ENCODE results near the gene TDRD7. TPM values are rescaled to one million over a fixed set of nuclear protein-coding genes. Genes with fewer than 3 reads are reported as not detected.
A peak's percentile ranks its signal among the peaks of the same experiment; 100 is the strongest.

Gene TDRD7
- total RNA-seq, 2 experiments from 2014 or later = 13.8 to 14.5 TPM

DNA sequence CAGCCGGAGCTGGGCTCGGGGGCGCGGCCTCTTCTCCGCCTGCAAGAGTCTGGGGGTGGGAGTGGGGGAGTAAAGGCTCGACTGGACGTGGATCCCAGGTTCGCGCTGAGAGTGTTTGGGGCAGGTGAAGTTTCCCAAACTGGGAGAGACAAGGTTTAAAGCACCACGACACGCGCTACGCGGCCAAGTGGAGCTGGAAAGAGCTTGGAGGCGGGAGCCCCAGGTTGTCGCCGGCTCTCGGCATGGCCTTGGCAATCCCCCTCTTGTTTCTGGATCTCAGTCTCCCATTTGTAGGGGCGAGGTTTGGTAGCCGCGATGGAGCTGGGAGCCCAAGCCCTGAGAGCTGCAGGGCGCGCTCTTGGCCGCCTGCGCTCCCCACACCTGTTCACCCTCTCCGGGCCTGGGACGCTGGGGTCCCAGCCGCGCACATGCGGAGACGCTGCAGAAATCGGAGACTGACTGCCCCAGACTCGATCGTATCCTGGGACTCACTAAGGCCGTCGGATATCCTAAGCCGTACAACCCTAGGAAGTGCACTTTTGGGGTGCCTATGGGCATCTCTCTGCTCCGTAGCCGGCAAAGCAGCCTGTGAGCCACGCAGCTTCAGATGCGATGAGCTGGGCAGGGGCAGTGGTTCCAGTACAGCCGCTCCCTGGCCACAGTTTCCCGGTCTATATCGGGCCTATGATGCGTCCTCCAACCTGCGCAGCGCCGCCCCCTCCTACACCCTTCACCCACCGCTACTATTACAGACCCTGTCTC, 90.5 kb downstream of the TDRD7 start:
- ATAC-seq (ENCODE audit: low read depth) = peak; percentile 15
- Mint-ChIP-seq H3K9me3 (no peaks in the 10 kb centered on the region), H3K27ac (no peak overlapping the region), H3K4me3 (peak overlapping the region; percentile 48), H3K36me3 (no peaks in the 10 kb centered on the region), H3K4me1 (peaks cover 8% of the 10 kb centered on the region), H3K27me3 (peaks cover 54% of the 10 kb centered on the region)
- peak; percentile 43 for DNase-seq
- POLR2A ChIA-PET = interaction anchor here (0.5 kb wide), 1 partner anchor 37 kb away, joined by 3 read pairs; no protein-coding TSS in a partner anchor

DNA sequence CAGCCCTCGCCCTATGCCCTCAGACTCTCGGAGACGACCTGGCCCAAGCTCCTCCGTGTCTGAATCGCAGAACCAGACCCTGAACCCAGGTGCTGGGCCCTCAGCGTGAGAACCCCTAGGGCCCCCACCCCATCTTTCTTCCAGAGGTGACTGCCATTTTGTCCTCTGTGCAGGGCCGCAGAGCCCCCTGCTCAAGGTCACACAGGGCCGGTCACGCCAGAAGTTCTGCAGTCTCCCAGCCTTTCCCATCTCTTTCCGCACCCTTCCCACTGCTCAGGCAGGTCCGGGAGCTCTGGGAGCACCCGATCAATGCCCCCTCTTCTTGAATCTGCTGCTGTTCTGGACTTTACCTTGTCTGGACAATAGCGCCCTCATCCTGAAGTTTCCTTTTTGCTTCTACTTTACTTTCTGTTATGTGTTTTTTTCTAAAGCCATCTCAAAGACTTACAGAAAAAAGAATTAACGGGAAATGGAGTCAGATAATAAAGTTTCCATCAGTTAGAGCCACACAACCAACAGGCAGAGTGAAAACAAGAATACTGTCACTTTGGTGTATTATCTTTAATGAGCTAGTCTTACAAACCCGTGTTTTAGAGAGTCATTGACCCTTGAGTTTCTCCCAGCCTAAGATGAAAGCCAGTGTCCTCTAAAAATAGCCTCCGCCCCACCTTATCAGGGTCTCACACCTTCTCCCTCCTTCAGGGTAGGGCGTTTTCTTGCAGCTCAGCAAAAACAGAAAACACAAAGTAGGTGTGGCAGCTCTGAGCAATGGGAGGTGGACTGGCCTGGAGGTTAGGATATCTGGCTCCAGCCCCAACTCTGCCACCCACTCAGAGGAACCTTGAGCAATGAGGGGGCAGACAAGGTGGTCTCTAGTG, 91.3 kb downstream of the TDRD7 start:
- Mint-ChIP-seq H3K36me3 (no peaks in the 10 kb centered on the region), H3K4me1 (peaks cover 8% of the 10 kb centered on the region), H3K9me3 (no peaks in the 10 kb centered on the region), H3K4me3 (peak overlapping the region; percentile 48), H3K27me3 (peaks cover 56% of the 10 kb centered on the region), H3K27ac (no peak overlapping the region)
- POLR2A ChIA-PET = no interaction called here
- ATAC-seq (ENCODE audit: low read depth) (no peak), DNase-seq (no peak)

DNA sequence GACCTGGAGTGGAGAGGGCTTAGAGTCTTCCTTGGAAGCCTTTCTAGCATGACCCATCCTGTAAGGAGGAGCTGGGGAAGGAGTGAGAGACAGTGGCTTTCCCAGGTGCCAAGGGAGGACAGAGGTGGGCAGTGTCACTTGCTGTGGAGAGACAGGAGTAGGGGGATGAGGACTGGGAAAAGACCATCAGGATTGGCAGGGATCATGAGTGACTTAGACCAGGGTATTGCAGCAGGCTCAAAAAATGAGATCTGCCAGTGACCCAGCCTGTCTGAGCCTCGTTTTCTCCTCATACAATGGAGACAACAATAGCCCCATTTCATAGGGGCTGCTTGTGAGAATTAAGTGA, 91.9 kb downstream of the TDRD7 start:
- H3K4me3 Mint-ChIP-seq = no peak overlapping the region
- POLR2A ChIA-PET = no interaction called here
- H3K27ac Mint-ChIP-seq = no peak overlapping the region
- peaks cover 8% of the 10 kb centered on the region for H3K4me1 Mint-ChIP-seq
- no peaks in the 10 kb centered on the region for H3K9me3 Mint-ChIP-seq
- H3K27me3 Mint-ChIP-seq = peaks cover 56% of the 10 kb centered on the region
- ATAC-seq (ENCODE audit: low read depth) (no peak), DNase-seq (no peak)
- H3K36me3 Mint-ChIP-seq = no peaks in the 10 kb centered on the region

DNA sequence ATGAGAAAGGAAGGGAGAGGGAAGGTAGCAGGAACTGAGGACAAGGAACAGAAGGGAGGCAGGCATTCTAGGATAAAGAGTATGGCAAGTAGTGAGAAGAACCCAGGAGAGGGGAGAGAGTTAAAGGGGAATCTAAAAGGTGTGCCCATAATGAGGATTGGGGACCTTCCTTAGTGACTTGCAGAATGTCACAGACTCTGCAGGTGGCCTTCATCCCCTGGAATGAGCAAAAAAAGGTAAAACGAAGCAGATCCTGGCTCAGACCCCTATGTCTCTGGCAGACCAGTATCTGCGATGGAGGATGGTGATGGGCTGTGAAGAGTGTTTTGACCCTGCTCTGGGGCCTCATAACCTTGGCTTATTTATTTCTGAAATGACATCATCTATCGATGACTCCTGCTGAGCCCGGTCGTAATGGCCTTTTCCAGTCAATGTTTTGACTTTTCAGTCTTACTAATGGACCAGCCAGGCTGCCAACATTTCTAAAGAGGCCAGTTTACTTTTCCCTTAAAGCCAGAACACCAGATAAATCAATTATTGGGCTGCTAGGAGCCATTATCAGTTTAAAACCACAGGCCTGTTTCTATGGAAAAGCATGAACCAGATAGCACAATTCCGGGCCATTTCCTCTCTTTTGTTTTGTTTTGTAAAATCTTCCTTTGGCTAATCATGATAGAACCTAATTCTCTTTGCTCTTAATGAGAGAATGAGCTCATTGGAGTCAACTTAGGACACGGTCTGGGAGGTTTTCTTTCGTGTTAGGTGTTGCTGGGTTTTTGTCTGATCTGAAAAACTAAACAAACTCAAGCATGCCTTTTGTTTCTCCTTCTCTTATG, 92.7 kb downstream of the TDRD7 start:
- H3K9me3 Mint-ChIP-seq = no peaks in the 10 kb centered on the region
- POLR2A ChIA-PET = no interaction called here
- no peaks in the 10 kb centered on the region for H3K36me3 Mint-ChIP-seq
- ATAC-seq (ENCODE audit: low read depth) = no peak
- peaks cover 49% of the 10 kb centered on the region for H3K27me3 Mint-ChIP-seq
- no peak overlapping the region for H3K27ac Mint-ChIP-seq
- DNase-seq = no peak
- peaks cover 8% of the 10 kb centered on the region for H3K4me1 Mint-ChIP-seq
- no peak overlapping the region for H3K4me3 Mint-ChIP-seq

DNA sequence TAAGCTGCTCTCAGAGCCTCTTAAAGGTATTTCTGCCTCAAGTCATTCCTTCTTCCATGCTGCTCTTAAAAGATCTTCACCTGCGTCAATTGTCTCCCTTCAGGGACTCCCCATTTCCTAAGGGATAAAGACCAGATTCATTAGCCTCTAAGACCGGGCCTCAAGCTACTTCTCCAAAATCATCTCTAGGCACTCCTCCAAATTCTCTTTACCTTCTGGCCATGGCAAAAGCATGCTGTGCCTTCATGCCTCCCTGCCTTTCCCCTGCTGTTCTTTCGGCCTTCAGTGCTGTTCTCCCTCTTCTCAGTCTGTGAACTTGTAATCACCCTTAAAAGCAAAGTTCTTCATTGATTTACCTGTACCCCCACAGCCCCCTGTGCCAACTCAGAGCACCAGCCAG, 93.9 kb downstream of the TDRD7 start:
- Mint-ChIP-seq H3K9me3 (no peaks in the 10 kb centered on the region), H3K36me3 (no peaks in the 10 kb centered on the region), H3K4me3 (no peak overlapping the region), H3K27ac (no peak overlapping the region), H3K4me1 (peaks cover 8% of the 10 kb centered on the region), H3K27me3 (peaks cover 39% of the 10 kb centered on the region)
- DNase-seq (no peak), ATAC-seq (ENCODE audit: low read depth) (no peak)
- POLR2A ChIA-PET = no interaction called here

DNA sequence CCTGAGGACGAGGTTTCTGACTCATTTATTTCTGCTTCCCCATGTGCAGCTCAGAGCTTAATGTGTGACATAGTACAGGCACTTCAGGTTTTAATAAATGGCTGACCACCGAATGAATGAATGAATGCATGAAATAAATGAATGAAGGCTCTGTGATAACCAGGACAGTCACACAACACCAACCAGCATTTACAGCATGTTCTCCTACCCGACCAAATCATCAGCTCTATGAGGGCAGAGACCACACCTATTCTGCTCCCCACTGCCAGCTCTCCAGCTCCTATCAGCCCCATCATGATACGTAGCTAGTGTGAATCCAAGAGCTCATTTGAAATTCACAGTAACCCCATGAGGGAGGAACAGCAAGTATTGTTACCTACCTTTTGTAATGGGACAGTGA, 94.4 kb downstream of the TDRD7 start:
- H3K4me3 Mint-ChIP-seq = no peak overlapping the region
- H3K27me3 Mint-ChIP-seq = peaks cover 35% of the 10 kb centered on the region
- H3K9me3 Mint-ChIP-seq = no peaks in the 10 kb centered on the region
- ATAC-seq (ENCODE audit: low read depth) (no peak), DNase-seq (no peak)
- H3K27ac Mint-ChIP-seq = no peak overlapping the region
- peaks cover 5% of the 10 kb centered on the region for H3K4me1 Mint-ChIP-seq
- POLR2A ChIA-PET = no interaction called here
- H3K36me3 Mint-ChIP-seq = no peaks in the 10 kb centered on the region

DNA sequence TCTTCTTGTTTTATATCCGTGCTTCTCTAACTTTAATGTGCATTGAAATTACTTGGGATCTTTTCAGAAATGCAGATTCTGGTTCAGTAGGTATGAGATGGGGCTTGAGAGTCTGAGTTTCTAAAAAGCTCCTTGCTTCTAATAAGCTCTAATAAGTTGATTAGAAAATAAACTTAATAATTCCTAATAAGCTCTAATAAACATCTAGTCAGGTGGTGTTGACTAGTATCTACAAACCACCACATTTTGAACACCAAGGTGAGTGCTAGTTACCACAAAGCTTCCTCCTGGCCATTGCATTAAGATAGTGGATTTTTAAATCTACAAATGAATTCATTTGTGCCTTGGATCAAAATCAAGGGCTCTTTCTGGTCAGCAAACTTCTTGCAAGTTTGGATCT, 94.9 kb downstream of the TDRD7 start:
- H3K36me3 Mint-ChIP-seq = no peaks in the 10 kb centered on the region
- peaks cover 35% of the 10 kb centered on the region for H3K27me3 Mint-ChIP-seq
- no peaks in the 10 kb centered on the region for H3K9me3 Mint-ChIP-seq
- no peak for ATAC-seq (ENCODE audit: low read depth)
- no peak overlapping the region for H3K27ac Mint-ChIP-seq
- no peak for DNase-seq
- peaks cover 5% of the 10 kb centered on the region for H3K4me1 Mint-ChIP-seq
- no peak overlapping the region for H3K4me3 Mint-ChIP-seq
- POLR2A ChIA-PET = no interaction called here

DNA sequence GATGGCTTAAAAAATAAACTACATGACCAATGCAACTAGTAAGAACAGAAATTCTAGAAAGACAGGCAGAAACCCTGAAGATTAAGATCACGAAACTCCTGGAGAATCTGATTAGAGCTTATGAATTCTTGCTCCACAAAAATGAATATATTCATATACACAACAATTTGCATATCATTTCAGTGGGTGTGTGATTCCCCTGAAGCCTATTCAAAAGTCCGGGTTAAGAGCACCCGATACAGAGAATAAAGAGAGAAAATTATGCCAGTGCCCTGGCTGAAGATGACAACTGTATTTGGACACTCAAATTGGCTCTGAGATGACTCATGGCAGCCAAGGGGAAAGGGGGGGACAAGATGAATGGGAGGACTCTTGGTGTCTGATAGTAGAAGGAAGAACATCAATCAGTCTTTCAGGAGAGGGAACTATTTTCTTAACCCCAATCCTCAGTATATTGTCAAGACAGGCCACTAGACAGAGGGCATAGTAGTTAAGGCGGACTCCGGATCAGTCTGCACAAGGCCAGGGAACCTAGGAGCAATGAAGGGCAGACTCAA, 95.6 kb downstream of the TDRD7 start:
- Mint-ChIP-seq H3K4me3 (no peak overlapping the region), H3K36me3 (no peaks in the 10 kb centered on the region), H3K27me3 (peaks cover 33% of the 10 kb centered on the region), H3K27ac (no peak overlapping the region), H3K4me1 (peaks cover 5% of the 10 kb centered on the region), H3K9me3 (no peaks in the 10 kb centered on the region)
- ATAC-seq (ENCODE audit: low read depth) (no peak), DNase-seq (no peak)
- POLR2A ChIA-PET = no interaction called here

DNA sequence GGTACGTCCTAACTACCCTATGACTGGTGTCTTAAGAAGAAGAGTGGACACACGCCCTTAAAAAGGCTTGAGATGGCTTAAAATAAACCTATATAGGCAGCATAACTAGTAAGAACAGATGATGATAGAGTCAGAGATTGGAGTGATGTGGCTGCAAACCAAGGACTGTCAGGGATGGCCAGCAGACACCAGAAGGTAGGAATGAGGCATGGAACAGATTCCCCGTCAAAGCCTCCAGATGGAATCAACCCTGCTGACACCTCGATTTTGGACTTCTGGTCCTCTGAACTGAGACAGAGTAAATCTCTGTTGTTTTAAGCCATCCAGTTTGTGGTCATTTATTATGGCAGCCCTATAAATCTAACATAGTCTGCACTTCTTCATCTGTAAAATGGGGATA, 97.0 kb downstream of the TDRD7 start:
- POLR2A ChIA-PET = no interaction called here

DNA sequence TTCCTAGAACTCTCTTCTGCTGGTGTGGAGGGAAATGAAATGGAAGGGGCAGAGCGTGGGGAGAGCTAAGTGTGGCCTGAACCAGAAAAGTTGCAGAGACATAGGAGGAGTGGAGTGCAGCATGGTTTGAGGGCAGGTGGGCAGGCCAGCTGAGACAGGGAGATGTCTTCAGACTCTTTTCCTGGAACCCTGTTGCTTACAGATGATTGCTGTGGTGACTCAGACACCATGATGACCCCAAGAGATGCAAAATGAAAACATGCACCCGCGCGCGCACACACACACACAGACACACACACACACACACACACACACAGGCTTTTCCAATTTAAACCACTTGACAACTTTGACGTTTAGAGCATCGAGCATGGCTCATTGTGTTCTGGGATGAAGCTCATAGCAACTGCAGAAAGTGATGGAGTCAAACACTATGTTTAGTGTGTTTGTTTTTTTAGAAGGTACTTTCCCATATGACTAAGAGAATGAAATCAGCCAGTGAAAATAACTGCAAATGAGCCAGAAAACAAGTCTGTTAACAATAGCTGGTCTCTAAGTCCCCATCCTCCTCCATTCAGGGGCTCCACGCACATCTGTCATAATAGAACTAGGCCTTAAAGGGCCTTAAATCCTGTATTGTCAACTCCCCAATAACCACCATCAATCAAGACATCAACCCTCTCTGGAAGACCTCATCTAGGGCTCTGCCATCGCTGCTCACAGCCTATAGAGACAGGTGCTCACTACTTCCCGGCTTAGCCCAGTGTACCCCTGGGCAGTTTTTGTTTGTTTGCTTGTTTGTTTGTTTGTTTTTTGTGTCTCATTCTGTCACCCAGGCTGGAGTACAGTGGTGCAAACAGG, 99.1 kb downstream of the TDRD7 start:
- ATAC-seq (ENCODE audit: low read depth) = no peak
- POLR2A ChIA-PET = no interaction called here
- Mint-ChIP-seq H3K27me3 (peaks cover 10% of the 10 kb centered on the region), H3K4me1 (no peaks in the 10 kb centered on the region), H3K36me3 (no peaks in the 10 kb centered on the region), H3K4me3 (no peak overlapping the region), H3K9me3 (no peaks in the 10 kb centered on the region), H3K27ac (no peak overlapping the region)
- DNase-seq = no peak

More for the DNA sequence above, 97.0 kb downstream of the TDRD7 start:
- Mint-ChIP-seq H3K4me3 (no peak overlapping the region), H3K9me3 (no peaks in the 10 kb centered on the region), H3K36me3 (no peaks in the 10 kb centered on the region), H3K27ac (no peak overlapping the region), H3K27me3 (peaks cover 22% of the 10 kb centered on the region), H3K4me1 (no peaks in the 10 kb centered on the region)
- DNase-seq (no peak), ATAC-seq (ENCODE audit: low read depth) (no peak)

DNA sequence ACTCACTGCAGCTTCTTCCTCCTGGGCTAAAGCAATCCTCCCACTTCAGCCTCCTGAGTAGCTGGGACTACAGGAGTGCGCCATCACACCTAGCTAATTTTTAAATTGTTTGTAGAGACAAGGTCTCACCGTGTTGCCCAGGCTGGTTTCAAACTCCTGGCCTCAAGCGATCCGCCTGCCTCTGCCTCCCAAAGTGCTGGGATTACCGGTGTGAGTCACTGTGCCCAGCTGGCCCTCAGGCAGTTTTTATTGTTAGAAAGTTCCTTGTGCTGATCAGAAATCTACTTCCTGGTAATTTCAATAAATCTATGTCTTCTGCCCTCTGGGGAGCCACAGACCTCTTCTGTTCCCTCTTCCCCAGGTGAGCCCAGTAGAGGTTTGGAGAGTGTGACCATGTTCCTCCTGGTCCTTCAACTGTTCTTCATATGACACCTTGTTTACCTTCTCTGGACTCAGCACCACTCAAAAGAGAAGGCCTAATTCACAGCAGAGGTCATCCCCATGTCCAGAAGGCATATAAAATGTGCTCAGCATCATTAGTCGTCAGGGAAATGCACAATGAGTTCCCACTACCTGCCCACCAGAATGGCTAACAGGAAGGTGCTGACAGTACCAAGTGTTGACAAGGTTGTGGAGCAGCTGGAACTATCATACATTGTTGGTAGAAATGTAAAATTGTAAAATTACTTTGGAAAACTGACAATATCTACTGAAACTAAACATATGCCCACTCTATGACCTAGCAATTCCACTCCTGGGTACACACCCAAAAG, 99.9 kb downstream of the TDRD7 start:
- no peak for ATAC-seq (ENCODE audit: low read depth)
- no peaks in the 10 kb centered on the region for H3K36me3 Mint-ChIP-seq
- H3K4me3 Mint-ChIP-seq = no peak overlapping the region
- H3K27ac Mint-ChIP-seq = no peak overlapping the region
- H3K4me1 Mint-ChIP-seq = no peaks in the 10 kb centered on the region
- H3K9me3 Mint-ChIP-seq = no peaks in the 10 kb centered on the region
- H3K27me3 Mint-ChIP-seq = peaks cover 15% of the 10 kb centered on the region
- DNase-seq = no peak
- POLR2A ChIA-PET = no interaction called here

DNA sequence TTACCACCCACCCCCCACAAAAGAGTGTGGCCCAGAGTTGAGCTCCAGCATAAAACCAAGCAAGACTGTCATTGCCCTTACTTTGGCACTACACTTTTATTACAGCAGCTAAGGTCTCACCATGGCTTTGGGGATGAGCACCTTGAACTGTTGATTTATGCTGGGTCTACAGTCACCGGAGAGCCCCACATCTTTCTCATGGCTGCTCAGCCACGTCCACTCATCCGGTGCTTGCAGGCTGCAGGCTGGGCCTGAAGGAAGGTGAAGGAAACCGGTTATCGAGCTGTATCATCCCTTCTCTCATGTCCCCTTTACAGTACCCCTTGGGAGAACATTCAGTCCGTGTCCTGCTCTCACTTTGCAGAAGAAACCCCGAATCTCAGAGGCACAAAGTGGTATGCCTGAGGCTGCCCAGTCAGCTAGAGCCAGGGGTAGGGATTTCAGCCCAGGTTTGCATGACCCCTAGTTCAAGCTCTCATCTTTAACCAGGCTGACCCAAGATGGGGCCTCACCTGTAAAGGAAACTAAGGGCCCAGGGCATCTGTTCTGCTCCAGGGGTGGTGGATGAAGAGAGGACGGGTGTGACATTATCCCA, 101.2 kb downstream of the TDRD7 start:
- Mint-ChIP-seq H3K9me3 (no peaks in the 10 kb centered on the region), H3K4me1 (no peaks in the 10 kb centered on the region), H3K36me3 (no peaks in the 10 kb centered on the region), H3K27me3 (peaks cover 22% of the 10 kb centered on the region), H3K4me3 (no peak overlapping the region), H3K27ac (no peak overlapping the region)
- no peak for DNase-seq
- no peak for ATAC-seq (ENCODE audit: low read depth)
- POLR2A ChIA-PET = no interaction called here

All from activated naive CD8-positive, alpha-beta T cell treated with anti-CD3 and anti-CD28 coated beads, Interleukin-2, amount 10 ng/mL, durations not matched to agents 7 days and 5 days (primary cell).